ENCODE measurements around the gene FABP3.

- no peak for TF ChIP-seq CTCF (IDR thresholded peaks at IDR 0.05; ENCODE audit: low read length)
- no peak for TF ChIP-seq EZH2 (optimal IDR thresholded peaks at IDR 0.05; ENCODE audit: low read depth, low read length)
Observed at GRCh38 chr1:31389616-31390015, 16.7 kb upstream of the FABP3 start.

All from MM.1S (cell line).